ENCODE data around the gene PCDHB7.
"Not testable (repeated sequence)": the region's sequence is repeated elsewhere in the genome, so short reads cannot be mapped to it uniquely, and the experiment has no call there.

GRCh38 chr5:141184117-141184855, 11.8 kb downstream of the PCDHB7 start:
- TF ChIP-seq CTCF (IDR thresholded peaks at IDR 0.05); POLR2AphosphoS5 (IDR thresholded peaks at IDR 0.05; ENCODE audit: low read depth, low read length); SIN3A (IDR thresholded peaks at IDR 0.05; ENCODE audit: borderline replicate concordance, insufficient read depth, low read depth, low read length); TCF7L2 (IDR thresholded peaks at IDR 0.05; ENCODE audit: low read depth, low read length): not testable (repeated sequence)
- TF ChIP-seq, protein P1, sequence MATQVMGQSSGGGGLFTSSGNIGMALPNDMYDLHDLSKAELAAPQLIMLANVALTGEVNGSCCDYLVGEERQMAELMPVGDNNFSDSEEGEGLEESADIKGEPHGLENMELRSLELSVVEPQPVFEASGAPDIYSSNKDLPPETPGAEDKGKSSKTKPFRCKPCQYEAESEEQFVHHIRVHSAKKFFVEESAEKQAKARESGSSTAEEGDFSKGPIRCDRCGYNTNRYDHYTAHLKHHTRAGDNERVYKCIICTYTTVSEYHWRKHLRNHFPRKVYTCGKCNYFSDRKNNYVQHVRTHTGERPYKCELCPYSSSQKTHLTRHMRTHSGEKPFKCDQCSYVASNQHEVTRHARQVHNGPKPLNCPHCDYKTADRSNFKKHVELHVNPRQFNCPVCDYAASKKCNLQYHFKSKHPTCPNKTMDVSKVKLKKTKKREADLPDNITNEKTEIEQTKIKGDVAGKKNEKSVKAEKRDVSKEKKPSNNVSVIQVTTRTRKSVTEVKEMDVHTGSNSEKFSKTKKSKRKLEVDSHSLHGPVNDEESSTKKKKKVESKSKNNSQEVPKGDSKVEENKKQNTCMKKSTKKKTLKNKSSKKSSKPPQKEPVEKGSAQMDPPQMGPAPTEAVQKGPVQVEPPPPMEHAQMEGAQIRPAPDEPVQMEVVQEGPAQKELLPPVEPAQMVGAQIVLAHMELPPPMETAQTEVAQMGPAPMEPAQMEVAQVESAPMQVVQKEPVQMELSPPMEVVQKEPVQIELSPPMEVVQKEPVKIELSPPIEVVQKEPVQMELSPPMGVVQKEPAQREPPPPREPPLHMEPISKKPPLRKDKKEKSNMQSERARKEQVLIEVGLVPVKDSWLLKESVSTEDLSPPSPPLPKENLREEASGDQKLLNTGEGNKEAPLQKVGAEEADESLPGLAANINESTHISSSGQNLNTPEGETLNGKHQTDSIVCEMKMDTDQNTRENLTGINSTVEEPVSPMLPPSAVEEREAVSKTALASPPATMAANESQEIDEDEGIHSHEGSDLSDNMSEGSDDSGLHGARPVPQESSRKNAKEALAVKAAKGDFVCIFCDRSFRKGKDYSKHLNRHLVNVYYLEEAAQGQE (IDR thresholded peaks at IDR 0.05; ENCODE audit: insufficient read depth in 1 of 2, low read depth in 2 of 2, low read length in 1 of 2): not testable (repeated sequence)

All from Panc1 (cell line).